Stimulated activated CD8-positive, alpha-beta memory T cell treated with anti-CD3 and anti-CD28 coated beads, Interleukin-7, amount 100 ng/mL, for 1 hour (primary cell): ENCODE measurements around the gene DENND6B.
"Not testable (repeated sequence)": the region's sequence is repeated elsewhere in the genome, so short reads cannot be mapped to it uniquely, and the experiment has no call there.

Experiments
- DNase-seq, 2 donors: peaks; one replicate each; pipeline ENCODE4 v3.0.0-alpha.2; 2020; ENCODE audit warnings: low read depth in 2 of 2

The DENND6B gene

DNA sequence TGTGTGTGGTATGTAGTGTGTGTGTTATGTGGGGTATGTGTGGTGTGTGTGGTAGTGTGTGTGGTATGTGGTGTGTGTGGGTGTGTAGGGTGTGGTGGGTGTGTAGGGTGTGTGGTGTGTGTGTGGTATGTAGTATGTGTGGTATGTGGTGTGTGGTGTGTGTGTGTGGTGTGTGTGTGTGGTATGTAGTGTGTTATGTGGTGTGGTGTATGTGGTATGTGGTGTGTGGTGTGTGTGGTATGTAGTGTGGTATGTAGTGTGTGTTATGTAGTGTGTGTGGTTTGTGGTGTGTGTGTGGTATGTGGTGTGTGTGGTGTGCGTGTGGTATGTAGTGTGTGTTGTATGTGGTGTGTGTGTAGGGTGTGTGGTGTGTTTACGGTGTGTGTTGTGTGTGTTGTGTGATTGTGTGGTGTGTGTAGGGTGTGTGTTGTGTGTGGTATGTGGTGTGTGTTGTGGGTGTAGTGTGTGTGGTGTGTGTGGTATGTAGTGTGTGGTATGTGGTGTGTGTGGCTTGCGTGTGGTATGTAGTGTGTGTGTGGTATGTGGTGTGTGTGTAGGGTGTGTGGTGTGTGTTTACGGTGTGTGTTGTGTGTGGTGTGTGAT lies 12.1 kb upstream of the DENND6B start:
- DNase-seq: no peak

DNA sequence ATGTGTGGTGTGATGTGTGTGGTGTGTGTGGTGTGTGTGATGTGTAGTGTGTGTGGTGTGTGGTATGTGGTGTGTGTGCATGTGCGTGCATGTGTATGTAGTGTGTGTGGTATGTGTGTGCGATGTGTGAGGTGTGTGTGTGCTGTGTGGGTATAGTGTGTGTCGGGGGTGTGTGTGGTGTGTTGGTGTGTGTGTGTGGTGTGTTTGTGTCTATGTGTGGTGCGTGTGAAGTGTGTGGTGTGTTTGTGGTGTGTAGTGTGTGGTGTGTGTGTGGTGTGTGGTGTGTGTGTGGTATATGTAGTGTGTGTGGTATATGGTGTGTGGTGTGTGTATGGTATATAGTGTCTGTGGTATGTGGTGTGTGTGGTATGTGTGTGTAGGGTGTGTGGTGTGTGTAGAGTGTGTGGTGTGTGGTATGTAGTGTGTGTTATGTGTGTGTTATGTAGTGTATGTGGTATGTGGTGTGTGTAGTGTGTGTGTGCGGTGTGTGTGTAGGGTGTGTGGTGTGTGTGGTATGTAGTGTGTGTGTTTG lies 11.3 kb upstream of the DENND6B start:
- DNase-seq: no peak

DNA sequence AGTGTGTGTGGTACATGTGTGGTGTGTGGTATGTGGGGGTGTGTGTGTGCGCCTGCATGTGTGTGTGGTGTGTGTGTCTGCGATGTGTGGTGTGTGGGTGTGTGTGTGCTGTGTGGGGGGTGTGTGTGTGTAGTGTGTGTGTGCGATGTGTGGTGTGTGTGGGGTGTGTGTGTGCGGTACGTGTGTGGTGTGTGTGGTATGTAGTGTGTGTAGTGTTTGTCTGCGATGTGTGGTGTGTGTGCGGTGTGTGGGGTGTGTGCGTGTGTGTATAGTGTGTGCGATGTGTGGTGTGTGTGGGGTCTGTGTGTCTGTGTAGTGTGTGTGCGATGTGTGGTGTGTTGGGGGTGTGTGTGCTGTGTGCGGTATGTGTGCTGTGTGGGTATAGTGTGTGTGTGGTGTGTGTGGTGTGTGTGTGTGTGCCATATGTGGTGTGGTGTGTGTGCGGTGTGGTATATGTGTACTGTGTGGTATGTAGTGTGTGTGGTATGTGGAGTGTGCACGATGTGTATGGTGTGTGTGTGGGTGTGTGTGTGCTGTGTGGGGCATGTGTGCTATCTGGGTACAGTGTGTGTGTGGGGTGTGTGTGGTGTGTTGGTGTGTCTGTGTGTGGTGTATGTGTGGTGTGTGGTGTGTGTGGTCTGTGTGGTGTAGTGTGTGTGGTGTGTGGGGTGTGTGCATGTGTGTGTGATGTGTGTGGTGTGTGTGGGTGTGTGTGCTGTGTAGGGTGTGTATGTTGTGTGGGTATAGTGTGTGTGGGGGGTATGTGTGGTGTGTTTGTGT lies 10.6 kb upstream of the DENND6B start:
- no peak for DNase-seq

DNA sequence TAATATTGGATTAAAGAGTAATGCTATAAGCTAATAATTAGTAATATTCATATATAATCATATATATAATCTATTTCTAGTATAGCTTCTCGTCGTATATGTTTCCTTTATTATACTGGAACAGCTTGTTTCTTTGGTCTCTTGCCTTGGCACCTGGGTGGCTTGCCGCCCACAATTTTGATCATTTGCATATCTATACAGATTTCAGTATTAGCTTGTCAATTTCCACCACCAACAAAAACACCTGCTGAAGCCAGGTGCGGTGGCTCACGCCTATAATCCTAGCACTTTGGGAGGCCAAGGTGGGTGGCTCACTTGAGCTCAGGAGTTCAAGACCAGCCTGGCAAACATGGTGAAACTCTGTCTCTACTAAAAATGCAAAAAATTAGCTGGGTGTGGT lies 7.6 kb upstream of the DENND6B start:
- DNase-seq: not testable (repeated sequence)

DNA sequence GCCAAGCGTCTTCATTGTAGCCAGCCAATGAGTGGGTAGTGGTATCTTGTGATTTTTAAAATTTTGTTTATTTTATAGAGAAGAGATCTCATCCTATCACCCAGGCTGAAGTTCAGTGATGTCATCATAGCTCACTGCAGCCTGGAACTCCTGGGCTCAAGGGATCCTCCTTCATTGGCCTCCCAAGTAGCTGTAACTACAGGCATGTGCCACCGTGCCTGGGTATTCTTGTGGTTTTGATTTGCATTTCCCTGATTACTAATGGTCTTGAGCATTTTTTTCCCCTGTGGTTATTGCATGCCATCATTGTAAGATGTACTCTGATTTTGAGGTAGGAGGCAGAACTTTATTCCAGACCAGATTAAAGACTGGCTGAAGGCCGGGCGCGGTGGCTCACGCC lies 2.4 kb upstream of the DENND6B start:
- no peak for DNase-seq

DNA sequence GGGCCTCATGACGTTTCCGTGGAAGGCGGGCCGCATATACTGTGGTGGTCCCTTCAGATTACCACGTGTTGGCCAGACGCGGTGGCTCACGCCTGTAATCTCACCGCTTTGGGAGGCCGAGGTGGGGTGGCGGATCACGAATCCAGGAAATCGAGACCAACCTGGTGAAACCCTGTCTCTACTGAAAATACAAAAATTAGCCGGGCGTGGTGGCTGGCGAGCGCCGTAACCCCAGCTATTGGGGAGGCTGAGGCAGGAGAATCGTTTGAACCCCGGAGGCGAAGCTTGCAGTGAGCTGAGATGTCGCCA lies 853 bp upstream of the DENND6B start:
- no peak for DNase-seq

DNA sequence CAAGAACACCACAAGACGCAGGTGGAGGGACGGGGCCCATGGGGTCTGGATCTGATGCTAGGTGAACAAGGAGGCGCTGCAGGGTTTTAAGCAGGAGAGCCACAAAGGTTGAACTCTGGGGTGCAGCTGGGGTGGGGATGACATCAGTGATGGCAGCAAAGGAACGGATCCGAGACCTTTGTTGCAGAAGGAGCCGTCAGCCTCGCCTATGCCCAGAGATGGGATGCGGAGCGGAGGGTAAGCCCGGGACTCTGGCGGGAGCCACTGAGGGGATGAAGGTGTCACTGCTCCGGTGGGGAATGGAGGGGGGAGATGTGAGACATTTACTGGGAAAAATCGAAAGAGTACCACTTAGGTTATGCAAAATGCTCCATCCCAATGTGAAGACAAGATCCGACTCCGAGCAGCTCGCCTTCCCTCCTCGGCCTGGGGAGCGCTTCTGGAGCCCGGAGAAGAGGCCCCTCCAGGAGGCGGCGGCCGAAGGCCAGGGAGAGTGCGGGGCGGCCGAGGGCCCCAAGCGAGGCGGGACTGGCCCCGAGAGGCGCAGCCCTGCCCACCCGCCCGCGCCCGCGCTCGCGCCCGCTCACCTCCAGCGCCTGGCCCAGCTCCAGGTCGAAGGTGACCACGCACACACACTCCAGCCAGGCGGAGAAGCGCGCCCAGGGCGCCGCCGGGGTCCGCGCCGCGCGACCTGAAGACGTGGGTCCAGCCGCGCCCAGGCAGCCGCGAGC lies 422 bp downstream of the DENND6B start:
- no peak for DNase-seq

DNA sequence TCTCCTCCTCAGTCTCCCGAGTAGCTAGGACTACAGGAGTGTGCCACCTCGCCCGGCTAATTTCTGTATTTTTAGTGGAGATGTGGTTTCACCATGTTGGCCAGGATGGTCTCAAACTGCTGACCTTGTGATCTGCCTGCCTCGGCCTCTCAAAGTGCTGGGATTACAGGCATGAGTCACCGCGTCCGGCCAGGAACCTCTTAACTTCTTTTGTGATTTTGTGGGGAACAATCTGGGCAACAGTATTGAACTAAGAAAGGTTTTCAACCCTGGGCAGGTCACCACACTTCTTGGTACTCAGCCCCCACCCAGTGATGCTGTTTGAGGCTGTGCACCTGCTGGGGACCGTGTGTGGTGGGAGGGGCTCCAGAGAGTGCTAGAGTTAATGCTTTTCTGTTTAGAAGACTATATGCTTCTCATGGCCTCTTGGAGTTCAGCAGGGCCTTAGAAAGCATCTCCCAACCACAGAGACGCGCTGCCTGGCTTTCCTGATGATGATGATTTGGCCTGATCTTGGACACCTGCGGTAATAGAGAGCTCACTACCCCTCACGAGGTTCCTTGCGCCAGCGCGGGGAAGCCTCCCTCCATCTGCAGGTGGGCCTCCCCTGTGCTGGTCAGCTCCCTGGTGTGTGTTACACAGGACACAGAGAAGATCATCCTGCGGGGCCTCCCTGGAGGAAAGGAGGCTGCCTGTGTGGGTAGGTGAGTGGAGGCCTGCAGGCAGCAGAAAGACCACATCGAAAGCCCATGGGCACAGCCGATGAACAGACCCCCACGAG lies 1.2 kb downstream of the DENND6B start:
- no peak for DNase-seq

DNA sequence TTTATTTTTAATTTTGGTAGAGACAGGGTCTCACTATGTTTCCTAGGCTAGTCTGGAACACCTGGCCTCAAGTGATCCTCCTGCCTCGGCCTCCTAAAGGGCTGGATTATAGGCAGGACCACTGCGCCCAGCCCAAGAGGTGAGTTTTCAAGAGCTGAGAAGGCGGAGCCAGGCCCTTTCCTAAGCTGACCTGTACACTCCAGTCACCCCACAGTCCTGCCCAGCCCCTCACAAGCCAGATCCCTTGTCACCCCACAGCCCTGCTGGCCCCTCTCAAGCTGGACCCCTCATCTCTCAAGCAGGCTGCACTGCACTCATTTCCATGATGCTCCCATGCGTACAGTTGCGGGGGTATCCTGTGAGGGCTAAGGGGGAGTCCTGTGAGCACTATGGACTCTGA lies 2.9 kb downstream of the DENND6B start:
- no peak for DNase-seq

DNA sequence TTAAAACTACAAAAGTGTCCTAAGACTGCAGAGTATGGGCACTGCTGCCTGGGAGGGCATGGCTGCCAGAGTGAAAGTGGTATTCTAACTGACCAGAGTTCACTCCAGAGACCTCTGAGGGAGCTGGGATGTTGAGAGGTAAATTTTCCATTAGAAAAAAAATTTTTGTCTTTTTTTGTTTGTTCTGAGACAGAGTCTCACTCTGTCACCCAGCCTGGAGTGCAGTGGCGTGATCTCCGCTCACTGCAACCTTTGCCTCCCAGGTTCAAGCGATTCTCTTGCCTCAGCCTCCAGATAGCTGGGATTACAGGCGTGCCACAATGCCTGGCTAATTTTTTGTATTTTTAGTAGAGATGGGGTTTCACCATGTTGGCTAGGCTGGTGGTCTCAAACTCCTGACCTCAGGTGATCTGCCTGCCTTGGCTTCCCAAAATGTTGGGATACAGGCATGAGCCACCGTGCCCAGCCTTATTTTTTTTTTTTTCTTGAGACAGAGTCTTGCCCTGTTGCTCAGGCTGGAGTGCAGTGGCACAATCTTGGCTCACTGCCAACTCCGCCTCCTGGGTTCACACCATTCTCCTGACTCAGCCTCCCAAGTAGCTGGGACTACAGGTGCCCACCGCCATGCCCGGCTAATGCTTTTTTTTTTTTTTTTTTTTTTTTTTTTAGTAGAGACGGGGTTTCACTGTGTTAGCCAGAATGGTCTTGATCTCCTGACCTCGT lies 4.3 kb downstream of the DENND6B start:
- not testable (repeated sequence) for DNase-seq

DNA sequence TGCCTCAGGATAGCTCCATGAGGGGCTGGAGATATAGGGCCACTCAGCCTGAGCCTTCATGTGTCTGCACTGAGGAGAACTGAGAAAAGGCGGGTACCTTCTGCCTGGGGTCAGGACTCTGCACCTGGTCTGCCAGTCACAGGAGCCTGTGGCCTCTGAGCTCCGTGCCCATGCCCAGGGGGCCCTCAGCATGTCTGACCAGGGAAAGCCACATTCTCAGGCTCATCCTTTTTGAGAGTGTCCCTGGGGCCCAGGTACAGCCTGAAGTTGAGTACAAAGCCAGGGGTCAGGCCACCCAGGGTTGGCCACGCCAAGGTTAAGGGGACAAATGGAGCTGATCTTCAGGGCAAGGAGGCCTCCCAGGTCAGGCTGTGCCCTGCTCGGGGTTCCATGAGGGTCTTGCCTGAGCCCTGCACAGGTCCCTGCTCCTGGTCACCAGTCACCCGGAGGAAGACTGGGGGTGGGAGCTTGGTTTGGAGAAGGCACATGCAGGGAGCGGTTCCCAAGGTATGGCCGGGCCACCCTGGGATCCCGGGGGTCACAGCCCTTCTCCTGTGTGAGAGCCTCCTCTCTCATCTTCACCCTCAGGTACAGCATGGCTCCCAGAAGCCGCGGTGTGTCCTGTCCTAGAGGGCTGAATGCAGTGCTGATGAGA lies 6.0 kb downstream of the DENND6B start:
- DNase-seq: no peak

DNA sequence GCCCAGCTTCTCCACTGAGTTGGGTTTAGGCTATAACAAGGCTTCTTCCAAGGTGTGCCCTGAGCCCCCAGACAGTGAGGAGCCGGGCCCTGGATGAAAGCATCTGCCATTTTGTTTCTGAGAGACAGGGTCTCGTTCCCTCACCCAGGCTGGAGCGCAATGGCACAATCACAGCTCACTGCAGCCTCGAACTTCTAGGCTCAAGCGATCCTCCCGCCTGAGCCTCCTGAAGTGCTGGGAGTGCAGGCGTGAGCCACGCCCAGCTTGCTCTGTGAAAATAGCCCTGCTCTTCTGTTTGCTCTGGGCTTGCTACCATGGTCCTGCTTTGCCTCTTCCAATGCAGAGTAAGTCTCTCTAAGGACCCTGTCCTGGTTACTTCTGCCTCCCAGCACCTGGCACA lies 6.7 kb downstream of the DENND6B start:
- no peak for DNase-seq

DNA sequence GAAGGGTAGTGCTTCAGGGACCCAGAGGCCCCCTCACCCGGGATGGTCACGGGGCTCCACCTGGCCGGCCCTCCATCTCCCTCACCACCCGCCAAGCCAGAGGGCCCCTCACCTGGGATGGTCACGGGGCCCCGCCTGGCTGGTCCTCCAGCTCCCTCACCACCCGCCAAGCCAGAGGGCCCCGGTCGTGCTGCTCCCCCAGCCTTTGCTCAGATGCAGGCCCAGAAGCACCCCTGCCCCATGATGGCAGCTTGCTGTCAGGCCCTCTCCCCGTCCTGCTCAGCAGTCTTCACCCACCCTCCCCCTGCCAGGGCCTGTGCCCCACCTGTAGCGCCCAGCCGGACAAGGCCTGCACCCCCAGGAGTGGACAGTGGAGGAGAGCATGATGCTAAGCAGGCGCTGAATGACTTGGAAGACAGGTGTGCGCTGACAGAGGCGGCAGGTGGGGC lies 7.3 kb downstream of the DENND6B start:
- no peak for DNase-seq

DNA sequence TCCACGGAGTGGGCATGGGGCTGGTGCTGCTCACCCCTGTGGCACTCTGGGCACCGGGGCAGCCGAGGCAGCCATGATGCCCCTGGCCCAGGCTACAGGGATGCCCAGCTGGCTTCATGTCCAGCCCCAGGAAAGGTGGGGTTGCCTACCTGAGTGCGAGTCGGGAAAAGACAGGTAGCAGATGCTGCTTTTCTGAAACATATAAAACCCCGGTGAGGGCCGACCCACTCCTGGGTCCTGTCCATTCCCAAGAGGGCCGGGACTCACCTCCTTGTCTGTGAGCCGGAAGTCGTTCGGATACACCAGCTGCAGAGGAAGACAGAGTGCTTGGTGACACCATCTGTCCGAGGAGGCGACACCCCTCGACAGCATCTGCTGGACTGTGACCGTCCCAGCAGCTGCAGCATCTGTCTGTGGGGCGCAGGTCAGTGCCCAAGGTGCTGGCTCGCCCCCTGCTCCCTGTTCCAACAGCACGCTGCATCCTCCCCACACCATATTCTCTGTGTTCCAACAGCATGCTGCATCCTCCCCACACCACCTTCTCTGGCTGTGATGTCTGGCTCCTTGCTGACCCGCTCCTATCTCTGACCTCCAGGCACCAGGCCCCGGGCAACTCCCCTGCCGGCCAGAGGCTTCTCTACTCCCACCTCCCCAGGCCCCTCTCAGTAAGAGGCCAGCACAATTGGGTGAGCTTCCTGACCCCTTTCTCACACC lies 8.0 kb downstream of the DENND6B start:
- no peak for DNase-seq

DNA sequence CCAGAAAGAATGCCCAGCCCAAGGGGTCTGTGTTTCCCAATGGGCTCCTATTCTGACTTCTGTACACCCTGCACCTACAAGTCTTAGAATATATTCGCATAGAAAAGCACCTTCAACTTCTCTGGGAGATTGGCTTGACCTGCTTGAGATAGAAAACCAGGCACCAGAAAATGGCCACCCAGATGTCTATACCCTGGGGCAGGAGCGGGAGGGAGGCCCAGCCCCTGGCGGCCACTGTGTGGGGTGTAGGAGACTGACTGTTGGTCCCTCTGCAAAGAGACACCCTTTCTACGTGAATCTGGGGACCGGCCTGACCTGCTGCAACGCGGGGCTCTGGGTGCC lies 8.5 kb downstream of the DENND6B start:
- no peak for DNase-seq

DNA sequence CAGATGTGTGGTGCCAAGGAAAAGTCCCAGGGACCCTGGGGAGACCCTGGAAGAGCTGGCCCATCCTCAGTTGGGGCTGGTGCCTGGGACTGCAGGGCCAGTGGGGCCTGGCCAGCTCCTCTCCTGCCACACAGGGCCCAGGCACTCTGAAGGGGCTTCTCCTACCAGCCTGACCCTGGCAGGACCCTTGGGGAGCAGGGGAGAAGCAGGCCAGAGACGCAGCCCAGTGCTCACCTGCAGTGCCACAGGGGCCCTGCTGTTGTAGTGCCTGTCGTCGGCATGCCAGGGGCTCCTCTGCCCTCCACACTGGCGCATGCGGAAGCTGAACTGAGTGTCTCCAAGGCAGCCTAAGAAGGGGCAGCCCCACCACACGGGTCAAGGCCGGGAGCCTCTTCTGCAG lies 9.1 kb downstream of the DENND6B start:
- no peak for DNase-seq

DNA sequence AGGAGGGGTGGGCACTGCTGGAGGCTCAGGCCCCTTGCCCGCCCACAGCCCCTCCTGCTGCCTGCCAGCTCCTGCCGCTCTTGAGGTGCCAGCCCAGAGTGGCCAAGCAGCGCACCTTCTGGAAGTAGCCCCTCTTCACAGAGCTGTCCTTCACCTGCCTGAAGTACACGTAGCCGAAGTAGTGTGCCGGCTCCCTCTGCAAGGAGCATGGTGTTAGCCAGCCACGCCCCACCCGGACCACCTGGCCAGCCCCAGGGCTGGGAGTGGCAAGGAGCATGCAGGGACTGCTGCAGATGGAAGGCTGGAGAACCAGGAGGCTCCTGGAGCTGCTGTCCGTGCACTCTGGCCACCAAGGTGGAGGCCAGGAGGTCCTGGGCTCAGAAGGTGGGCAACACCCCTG lies 9.6 kb downstream of the DENND6B start:
- DNase-seq: no peak

DNA sequence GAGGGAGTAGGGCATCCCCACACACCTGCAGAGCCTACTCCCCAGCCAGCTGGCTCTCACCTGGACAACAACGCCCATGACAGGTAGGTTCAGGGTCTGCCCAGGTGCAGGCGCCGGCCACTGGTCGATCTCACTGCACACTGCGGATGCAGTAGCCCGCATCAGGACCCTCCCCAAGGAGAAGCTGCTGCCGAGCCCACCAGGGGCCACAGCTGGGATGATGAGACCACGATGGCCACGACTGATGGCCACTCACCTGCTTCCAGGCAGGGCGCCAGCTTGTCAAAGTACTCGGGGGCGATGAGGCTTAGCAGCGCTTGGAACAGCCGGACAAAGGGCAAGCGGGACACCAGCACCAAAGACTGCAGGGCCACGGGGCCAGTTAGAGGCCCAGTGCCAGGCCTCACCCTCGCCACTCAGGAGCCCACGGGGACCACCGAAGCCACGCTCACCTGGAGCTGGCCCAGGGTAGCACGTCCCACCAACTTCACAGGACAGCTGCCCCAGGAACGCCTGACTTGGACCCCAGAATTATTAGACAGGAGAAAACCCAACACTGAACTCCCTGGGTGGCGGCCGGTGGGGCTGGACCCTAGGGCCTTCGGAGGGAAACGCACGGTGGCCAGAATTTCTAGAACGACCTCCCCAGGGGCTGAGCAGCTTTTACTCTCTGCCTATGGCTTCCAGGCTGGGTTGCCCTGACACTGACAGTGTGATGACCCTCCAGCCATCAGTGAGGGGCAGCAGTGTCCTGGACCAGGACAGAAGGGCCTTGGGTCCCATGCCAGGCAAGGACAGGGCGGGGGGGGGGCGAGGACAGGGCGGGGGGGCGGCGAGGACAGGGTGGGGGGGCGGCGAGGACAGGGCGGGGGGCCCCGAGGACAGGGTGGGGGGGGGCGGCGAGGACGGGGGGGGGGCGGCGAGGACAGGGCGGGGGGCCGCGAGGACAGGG lies 10.4 kb downstream of the DENND6B start:
- no peak for DNase-seq
